GM19043 (cell line): ENCODE data around the gene RPTOR.

ENCODE experiments used
- ATAC-seq: cut with Tn5 transposase; IDR thresholded peaks from one replicate; pipeline ENCODE4 v1.9.1; 2021; ENCODE audit warnings: low read depth; ENCODE audit not compliant: unreplicated experiment

The RPTOR gene

GRCh38 chr17:80947200-80947940 lies 402.7 kb downstream of the RPTOR start:
- no peak for ATAC-seq

- ATAC-seq, result no peak
Observed at GRCh38 chr17:80948019-80948975, 403.7 kb downstream of the RPTOR start.

GRCh38 chr17:80948976-80949450 lies 404.4 kb downstream of the RPTOR start:
- ATAC-seq, result no peak

- no peak for ATAC-seq
Observed at GRCh38 chr17:80949451-80950421, 405.1 kb downstream of the RPTOR start.

GRCh38 chr17:80950466-80951120 lies 406.0 kb downstream of the RPTOR start:
- no peak for ATAC-seq

GRCh38 chr17:80951121-80952090 lies 406.8 kb downstream of the RPTOR start:
- no peak for ATAC-seq

- ATAC-seq, result no peak
Observed at GRCh38 chr17:80952291-80952690, 407.7 kb downstream of the RPTOR start.

GRCh38 chr17:80953471-80954315 lies 409.1 kb downstream of the RPTOR start:
- no peak for ATAC-seq

GRCh38 chr17:80955078-80955477 lies 410.4 kb downstream of the RPTOR start:
- ATAC-seq, result no peak

GRCh38 chr17:80955671-80956280 lies 411.1 kb downstream of the RPTOR start:
- ATAC-seq, result no peak

- no peak for ATAC-seq
Observed at GRCh38 chr17:80956321-80957190, 411.9 kb downstream of the RPTOR start.

GRCh38 chr17:80957461-80957941 lies 412.9 kb downstream of the RPTOR start:
- no peak for ATAC-seq

- no peak for ATAC-seq
Observed at GRCh38 chr17:80959330-80960036, 414.8 kb downstream of the RPTOR start.

- no peak for ATAC-seq
Observed at GRCh38 chr17:80960037-80960796, 415.6 kb downstream of the RPTOR start.
